ENCODE results near the gene RNF187.

Gene RNF187

DNA sequence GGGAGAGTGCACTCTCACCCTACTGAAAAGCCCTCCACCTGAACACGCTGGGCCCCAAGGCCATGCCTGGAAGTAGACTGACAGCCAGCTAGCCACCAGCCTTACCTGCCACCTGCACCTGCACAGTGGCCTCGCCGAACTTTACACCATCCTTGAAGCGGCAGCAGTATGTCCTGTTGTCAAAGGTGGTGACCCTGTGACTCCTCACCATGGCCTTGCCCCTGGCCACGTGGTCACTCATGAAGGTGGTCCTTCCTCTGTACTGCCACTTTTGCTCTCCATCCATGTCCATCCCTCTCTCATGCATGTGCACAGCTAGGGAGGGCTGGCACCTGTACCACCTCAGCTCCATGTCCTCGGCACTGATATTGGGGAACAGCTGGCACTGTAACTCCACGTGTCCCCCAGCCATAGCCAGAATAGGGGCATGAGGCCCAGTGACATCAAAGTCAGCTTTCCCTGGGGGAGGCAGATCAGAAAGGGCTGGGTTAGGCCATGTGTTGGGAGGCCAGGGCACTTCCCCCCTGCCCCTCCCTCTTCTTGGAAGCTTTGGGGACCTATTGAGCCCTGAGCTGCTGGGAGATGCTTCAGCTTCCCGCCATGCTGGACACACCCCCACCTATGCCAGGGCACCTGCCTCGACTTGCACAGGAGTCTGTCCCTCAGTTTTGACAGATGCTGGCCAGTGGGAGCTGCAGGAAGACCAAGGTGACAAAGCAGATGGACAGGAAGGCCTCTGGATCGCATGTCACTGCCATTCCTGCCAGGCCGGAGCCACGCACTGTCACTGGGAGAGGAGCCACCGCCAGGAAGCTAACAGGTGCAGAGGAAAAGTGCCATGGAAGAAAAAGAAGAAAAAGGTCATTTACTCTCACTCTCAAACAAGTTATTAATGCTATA is 24.6 kb downstream of the RNF187 start:
- no peak for DNase-seq

GRCh38 chr1:228512781-228513198 is 25.6 kb downstream of the RNF187 start:
- no peak for DNase-seq

DNA sequence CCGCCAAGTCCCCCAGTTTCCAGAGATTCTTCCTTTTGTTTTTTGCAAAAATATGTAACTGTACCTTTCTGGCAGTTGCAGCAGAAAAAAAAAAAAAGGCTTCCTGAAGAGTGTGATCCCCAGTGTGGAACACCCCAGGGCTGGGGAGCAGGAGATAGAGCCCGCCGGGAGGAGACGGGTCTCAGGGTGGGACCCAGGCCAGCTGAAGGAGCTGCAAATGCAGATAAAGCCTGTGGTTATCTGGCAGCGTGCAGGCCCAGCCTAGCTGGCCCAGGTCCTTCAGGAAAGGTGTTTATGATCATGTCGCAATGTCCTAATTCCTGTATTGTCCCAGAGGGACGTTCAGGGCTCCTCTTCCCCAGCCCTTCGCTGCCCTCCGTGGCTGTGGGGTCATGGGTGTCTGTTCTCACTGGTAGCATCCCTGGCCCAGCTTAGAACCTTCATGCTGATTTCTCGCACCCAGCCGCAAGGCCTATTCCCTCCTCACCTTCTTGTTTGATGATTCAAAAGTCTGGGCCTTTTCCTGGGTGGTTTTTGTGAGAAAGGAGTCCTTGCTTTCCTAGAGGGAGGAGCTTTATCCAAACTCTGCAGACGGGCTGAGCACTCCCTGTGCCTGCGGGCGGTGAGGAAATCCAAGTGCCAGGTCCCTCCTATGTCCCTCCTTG is 26.2 kb downstream of the RNF187 start:
- DNase-seq: no peak

GRCh38 chr1:228514421-228514820 is 27.2 kb downstream of the RNF187 start:
- DNase-seq: no peak

GRCh38 chr1:228515200-228515834 is 28.1 kb downstream of the RNF187 start:
- peak; percentile 16 for DNase-seq

GRCh38 chr1:228517655-228518054 is 30.5 kb downstream of the RNF187 start:
- no peak for DNase-seq

GRCh38 chr1:228527596-228527995 is 40.4 kb downstream of the RNF187 start:
- no peak for DNase-seq

GRCh38 chr1:228528612-228529011 is 41.4 kb downstream of the RNF187 start:
- DNase-seq: no peak

GRCh38 chr1:228530086-228530758 is 43.0 kb downstream of the RNF187 start:
- DNase-seq: no peak

- no peak for DNase-seq
Observed at GRCh38 chr1:228530951-228531731, 44.0 kb downstream of the RNF187 start.

DNA sequence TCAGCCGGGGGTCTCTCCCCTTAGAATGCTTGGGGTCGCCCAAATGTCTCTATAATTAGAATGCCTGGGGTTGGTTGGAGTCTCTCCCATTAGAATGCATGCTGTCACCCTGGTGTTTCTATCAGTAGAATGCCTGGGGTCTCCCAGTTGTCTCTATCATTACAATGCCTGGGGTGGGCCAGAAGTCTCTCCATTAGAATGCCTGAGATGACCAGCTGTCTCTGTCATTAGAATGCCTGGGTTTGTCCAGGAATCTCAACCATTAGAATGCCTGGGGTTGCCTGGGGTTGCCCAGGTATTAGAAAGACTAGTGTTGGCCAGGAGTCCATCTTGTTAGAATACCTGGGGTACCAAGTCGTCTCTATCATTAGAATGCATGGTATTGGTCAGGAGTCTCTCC is 51.6 kb downstream of the RNF187 start:
- DNase-seq: no peak

DNA sequence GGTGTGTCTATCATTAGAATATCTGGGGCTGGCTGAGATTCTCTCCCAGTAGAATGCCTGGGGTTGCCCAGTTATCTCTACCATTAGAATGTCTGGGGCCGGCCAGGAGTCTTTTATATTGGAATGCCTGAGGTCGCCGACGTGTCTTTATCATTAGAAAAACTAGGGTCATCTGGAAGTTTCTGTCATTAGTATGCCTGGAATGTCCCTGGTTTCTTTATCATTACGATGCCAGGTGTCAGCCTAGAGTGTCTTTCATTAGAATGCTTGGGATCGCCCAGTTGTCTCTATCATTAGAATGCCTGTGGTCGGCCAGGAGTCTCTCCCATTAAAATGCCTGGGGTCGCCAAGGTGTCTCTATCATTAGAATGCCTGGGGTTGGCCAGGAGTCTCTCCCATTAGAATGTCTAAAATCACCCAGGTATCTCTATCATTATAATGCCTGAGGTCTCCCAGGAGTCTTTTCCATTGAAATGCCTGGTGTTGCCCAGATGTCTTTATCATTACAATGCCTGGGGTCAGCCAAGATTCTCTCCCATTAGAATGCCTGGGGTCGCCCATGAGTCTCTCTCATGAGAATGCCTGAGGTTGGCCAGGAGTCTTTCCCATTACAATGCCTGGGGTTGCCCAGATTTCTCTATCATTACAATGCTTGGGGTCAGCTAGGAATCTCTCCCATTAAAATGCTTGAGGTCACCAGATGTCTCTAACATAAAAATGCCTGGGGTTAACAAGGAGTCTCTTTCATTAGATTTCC is 53.2 kb downstream of the RNF187 start:
- no peak for DNase-seq

GRCh38 chr1:228541725-228542124 is 54.5 kb downstream of the RNF187 start:
- no peak for DNase-seq

- no peak for DNase-seq
Observed at GRCh38 chr1:228542376-228542775, 55.2 kb downstream of the RNF187 start.

DNA sequence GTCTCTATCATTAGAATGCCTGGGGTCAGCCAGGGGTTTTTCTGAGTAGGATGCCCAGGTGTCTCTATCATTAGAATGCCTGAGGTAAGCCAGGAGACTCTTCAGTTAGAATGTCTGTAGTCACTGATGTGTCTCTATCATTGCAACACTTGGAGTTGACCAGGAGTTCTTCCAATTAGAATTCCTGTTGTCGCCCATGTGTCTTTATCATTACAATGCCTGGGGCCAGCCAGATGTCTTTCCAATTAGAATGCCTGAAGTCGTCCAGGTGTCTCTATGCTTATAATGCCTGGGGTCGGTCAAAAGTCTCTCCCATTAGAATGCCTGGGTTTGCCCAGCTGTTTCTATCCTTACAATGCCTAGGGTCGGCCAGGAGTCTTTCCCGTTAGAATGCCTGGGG is 55.8 kb downstream of the RNF187 start:
- DNase-seq: no peak

GRCh38 chr1:228543396-228543795 is 56.2 kb downstream of the RNF187 start:
- no peak for DNase-seq

- no peak for DNase-seq
Observed at GRCh38 chr1:228544021-228544850, 57.1 kb downstream of the RNF187 start.

GRCh38 chr1:228544921-228545591 is 57.9 kb downstream of the RNF187 start:
- DNase-seq: no peak
